Measurements from ENCODE around the gene ARHGAP25.

DNA sequence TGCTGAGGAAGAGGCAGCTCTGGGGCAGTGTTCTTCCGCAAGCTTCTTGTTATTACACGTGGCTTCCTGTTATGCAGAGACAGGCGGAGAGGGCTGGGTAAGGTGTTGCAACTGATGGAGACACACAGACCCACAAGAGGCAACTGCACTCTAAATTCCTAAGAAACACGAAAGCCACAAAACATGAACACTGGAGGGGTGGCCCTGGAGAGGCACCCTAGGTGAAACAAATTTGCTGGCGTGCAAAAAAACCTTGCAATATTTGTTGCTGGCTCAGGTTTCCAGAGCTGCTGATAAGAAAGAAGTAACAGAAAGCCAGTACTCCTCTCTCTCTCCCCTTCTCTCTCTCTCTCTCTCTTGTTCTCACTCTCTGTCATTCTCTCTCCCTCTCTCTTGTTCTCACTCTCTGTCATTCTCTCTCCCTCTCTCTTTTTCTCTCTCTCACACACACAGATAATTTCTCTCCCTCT, 31.8 kb downstream of the ARHGAP25 start:
- TF ChIP-seq EP300 (IDR thresholded peaks at IDR 0.05; ENCODE audit: low read depth) (no peak), POLR2AphosphoS5 (IDR thresholded peaks at IDR 0.05) (peak in 1 of 3 donors; percentile 17)
- TF ChIP-seq, protein P1, sequence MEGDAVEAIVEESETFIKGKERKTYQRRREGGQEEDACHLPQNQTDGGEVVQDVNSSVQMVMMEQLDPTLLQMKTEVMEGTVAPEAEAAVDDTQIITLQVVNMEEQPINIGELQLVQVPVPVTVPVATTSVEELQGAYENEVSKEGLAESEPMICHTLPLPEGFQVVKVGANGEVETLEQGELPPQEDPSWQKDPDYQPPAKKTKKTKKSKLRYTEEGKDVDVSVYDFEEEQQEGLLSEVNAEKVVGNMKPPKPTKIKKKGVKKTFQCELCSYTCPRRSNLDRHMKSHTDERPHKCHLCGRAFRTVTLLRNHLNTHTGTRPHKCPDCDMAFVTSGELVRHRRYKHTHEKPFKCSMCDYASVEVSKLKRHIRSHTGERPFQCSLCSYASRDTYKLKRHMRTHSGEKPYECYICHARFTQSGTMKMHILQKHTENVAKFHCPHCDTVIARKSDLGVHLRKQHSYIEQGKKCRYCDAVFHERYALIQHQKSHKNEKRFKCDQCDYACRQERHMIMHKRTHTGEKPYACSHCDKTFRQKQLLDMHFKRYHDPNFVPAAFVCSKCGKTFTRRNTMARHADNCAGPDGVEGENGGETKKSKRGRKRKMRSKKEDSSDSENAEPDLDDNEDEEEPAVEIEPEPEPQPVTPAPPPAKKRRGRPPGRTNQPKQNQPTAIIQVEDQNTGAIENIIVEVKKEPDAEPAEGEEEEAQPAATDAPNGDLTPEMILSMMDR (IDR thresholded peaks at IDR 0.05) = no peak
